Stimulated activated CD4-positive, alpha-beta T cell treated with anti-CD3 and anti-CD28 coated beads, Interleukin-2, amount 100 ng/mL, for 48 hours (primary cell): ENCODE results near the gene PALD1.

Experiments
- DNase-seq, 2 donors: peaks; one replicate each; pipeline ENCODE4 v3.0.0-alpha.2; 2020

PALD1 gene

DNA sequence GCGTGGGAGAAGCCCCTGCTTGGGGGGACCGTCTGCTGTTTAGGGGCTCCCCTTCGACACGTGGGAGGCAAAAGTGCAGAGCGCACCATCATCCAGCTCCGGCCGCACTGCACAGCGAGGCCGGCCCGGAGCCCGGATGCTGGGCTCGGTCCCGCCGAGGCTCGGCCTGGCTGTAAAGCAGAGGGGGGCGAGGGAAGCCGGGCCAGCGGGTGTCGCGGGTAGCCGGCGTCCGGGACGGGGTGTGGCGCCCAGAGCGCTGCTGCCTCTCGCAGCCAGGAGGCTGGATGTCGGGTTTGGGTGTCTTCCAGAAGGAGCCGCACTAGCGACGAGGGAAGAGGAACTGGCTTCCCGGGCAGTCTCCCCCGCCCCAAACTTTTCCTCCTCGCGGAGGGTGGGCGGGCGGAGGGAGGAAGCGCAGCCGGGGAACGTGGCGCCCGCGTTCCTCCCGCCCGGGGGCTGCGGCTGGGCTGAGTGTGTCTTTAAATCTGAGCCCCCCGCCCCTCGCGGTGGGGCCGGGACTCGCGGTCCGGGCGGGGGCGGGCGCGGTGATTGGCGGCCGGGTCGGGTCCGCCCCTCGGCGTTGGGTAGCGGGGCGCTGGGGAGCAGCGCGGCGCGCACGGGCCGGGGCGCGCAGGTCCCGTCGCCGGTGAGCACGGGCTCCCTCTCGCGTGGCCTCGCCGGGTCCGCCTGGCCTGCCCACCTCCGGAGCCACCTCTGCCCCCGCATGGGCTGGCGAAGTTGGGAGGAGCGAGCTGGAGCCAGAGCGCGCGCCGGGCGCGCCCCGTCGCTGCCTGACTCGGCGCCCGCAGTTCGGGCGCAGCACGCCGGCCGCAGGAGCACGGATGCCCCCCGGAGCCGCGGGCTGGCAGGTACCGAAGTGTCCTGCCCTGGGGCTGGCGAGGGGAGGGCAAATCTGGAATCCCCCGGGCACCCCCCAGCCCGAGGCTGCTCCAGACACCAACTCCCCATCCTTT lies at the start of gene PALD1:
Gene PALD1, plus strand, starts transcription at position 577 of the 974 bp plus-strand sequence. CDS start 47,185 bp downstream, outside the sequence.
- DNase-seq = peak in 1 of 2 donors; percentile 30

DNA sequence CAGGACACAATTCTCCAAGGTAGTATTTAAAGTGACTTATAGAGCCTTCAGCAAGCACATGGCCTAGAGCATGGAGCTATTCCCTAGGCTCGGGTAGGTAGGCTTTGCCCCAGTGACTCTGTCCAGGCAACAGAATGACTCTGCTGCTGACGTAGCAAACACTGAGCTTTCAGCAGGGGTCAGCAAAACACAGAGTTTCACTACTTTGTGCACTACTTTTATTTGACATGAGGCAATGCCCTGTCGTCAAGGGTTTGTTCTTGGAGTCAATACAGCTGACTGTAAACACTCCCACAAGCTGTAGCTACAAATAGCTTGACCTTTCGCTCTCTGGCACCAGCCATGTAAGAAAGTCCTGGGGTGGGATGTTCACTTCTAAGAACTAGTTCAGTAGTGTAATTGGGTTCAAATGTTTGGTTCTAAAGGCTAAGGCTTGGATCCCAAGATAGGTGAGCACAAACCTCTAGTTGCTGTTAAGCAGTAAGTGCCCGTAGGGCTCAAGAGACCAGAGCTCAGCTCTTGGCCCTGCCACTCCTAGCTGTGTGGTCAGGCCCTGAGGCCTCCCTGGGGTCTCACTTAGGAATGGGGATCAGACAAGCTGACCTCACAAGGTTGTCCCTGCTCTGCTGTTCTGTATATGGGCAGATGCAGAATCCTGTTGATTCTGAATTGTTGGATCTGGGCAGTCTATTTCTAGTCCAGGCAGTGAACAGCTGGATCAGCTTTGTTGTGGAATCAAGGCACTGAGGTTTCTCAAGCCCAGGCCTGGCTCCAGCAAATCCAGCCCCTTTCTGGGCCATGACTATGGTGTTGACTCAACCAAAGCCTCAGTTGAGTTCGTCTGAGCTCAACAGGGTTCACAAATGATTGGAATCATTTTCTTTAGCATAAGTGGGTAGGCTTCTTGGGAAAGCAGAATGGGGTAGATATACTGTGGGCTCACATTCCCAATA lies 47.8 kb upstream of the PALD1 start:
- DNase-seq = no peak

DNA sequence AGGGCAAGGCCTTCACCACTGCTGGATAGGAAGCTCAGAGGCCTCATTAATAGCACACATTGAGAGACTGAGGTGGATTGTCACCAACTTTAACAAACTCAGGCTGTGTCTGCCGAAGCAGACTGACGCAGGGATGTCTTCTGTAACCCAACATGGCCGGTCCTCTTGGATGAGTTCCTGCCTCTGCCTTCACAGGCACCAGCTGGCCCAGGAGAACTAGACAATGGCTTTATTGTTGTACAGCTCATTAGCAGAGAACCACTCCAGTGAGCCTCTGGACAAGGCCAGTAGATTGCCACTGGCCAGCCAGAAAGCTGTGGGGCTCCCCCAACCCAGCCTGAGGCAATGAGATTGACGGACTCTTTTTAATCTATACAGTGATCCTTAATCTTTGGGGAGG lies 46.5 kb upstream of the PALD1 start:
- no peak for DNase-seq

DNA sequence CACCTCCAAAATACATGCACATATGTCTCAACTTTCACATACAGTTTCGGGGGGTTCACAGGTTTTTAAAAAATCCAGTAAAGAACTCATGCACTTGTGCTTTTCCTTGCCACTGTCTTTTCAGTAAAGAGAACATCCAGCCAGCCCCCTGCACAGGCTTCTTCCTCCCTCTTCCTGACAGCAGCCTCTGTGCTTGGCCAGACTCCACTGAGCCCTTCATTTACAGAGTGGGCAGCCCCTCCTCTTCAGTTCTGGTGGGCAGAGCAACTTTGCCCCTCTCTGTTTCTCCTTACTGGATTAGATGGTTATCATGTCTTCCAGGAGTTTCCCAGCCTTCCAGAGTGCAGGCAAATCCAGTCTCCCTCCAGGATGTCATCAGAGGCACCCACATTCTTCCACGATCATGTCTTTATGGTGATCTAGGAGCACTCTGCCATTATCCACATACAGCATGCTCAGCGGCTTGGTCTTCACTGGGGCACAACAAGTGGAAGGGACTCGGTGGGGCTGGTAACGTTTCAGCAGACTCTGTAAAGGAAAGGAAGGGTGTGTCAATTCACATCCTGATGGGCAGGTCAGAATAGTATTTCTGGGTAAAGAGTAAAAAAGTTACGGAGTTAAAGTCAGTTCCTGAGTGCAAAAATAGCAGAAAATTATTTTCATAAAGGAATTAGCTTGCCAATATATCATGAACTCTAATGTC lies 45.9 kb upstream of the PALD1 start:
- DNase-seq = no peak

DNA sequence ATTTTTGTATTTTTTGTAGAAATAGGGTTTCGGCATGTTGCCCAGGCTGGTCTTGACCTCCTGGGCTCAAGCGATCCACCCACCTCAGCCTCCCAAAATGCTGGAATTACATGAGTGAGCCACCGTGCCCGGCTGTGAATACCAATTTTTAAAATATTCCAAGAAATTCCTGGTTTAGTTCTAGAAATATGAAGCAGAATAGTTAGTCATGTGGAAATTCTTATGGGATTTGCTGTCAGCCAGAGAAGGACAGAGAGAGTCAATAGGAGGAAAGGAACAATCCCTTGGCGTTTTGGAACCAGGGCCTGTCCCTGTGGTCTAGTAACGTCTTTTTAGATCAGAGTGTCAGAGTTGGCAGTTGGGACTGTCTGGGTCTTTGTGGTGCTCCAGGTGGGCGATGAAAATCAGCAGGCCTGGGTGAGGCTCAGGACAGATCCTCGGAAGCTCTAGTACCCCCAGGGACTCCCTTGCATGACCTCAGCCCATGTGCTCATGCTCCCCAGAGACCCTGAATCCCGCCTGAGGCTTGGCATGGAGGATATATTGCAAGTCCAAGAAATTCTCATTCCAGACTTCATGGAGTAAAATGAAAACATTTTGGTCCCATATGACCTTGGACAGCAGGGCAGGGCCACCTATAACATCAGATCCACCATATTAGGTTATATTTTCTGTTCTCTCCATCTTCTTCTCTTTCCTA lies 44.8 kb upstream of the PALD1 start:
- no peak for DNase-seq

DNA sequence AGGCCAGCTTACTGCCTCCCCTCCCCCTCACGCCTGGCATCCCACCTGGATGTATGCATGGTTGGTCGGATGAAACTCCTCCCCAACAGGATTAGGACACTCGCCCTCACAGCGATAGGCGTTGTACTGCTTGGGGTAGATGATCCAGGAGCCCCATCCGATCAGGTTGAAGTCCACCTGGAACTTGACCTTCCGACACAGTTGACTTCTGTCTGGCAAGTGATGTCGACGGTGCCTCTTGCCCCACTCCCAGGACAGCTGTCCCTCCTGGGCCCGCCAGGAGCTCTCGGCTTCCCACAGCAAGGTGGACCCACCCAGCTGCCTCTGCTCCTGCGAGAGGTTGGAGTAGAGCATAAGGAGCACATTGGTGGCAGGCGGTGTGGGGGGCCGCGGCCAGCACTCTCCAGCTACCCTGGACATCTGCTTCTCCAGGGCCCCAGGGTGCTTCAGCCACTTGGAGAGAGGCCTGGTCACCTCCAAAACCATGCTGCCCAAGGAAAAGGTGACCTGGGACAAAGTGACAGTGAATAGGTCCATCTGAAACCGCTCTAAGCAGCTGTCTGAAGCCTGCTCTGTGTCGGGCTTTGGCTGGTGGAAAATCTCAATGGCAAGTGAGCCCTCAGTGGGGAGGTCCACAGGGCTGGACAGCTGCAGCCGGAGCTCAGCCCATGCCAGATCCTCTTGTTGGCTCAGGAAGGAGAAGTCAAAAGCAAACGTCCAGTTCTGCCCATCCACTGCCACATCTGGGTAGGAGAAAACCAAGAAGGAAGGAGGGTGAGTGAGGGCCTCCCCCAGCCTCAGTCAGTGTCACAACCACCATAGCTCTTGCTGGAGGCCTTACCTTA lies 43.1 kb upstream of the PALD1 start:
- DNase-seq = no peak

DNA sequence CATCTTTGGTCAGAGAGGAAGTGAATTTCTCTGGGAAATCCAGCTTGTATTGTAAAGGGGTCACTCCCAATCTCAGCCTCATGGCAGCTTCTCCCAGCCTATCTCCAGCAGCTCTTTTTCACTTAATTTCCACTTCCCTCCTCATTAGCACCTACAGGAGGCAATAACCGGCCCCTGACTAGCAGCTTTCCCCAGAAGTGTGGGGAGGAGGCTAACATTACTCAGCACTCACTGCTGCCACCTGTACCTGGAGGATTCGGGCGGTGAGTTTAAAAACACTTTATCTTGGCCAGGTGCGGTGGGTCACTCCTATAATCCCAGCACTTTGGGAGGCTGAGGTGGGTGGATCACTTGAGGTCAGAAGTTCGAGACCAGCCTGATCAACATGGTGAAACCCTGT lies 40.8 kb upstream of the PALD1 start:
- DNase-seq = no peak

DNA sequence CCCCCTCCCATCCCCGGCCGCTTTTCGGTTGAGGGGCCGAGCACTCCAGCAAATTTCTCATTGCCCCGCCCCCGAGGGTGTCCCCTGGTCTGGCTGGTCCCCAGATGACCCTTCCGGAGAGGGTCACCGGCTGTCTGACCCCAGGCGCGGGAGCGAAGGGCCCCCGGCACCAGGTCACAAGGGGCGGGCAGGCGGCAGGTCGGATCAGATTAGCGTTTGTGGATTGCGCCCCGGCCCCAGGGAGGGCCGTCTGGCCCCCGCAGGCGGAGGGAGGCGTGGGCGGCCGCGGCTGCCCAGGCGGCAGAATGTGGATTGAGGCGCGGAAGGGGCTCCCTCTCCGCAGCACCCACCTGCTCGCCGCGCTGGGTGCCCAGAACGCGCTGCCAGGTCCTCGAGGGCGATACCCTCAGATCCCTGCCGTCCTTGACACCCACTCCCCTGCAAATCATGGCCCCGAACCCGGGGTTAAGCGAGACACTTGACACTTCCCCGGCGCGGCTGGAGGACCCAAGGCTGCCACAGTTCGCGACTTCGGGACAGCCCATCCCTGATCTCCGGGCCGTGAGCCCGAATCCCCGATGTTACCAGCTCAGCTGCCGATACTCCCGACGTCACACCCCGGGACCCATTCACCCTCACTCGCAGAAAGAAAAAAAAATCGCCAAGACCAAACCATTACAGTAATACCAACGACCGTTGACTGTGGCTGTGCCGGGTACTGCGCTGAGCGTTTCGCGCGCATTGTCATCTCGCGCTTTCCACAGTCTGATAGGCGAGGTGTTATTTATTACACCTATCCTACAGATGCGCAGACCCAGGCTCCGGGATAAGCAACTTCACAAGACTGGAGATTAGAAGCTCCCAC lies 38.0 kb upstream of the PALD1 start:
- DNase-seq = no peak

DNA sequence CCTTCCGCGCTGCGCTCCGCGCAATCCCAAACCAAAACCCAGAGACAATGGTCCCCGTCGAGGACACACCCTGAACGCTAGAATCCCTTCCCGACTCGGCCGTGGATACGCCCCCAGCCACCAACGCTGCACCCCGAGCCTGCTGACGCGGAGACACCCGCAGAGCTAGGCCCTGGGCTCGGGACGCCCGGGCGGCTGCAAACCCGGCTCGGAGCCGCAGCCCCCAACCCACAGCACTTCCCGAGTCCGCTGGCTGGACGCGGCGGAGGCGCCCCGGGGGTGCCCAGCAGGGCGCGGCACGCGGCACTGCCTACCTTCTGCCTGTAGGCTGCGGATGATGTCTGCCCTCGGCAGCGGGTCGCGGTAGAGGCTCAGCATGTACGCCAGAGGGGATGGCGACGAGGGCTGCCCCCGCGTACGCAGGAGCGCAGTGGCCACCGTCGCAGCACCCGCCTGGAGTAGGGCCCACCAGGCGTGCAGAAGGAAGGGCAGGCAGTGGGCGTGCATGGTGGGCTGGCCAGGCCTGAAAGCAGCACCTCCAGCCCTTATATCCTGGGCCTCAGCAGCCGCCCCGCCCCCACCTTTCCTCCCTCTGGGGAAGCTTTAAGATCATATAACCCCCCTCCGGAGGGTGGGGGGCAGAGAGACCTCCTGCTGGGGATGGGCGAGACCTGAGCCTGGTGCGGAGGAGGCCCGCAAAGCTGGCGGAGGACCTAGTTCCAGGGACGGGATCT lies 37.2 kb upstream of the PALD1 start, which contains the start of gene NODAL:
Gene NODAL, minus strand, starts transcription at position 521 of the 734 bp plus-strand sequence. Its CDS starts 14 bp downstream, at position 507.
- no peak for DNase-seq

DNA sequence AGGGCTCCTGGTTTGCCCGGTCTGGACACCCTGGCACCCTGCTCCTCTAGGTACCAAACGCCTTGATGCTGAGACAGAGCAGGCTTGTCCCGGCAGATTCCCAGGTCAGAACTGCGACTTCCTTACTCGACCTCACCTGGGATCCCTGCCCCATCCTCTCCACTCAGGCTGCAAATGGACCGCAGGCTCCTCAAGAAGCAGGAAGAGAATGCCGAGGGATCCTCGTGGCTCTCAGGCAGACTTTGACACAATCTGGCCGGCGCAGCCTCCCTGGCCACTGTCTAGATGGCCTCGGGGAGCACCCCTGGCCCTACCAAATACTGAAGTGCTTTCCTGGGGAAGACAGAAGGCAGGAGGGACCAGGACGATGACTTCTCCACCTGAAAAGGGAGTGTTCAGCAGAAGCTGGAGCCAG lies 36.7 kb upstream of the PALD1 start:
- no peak for DNase-seq

DNA sequence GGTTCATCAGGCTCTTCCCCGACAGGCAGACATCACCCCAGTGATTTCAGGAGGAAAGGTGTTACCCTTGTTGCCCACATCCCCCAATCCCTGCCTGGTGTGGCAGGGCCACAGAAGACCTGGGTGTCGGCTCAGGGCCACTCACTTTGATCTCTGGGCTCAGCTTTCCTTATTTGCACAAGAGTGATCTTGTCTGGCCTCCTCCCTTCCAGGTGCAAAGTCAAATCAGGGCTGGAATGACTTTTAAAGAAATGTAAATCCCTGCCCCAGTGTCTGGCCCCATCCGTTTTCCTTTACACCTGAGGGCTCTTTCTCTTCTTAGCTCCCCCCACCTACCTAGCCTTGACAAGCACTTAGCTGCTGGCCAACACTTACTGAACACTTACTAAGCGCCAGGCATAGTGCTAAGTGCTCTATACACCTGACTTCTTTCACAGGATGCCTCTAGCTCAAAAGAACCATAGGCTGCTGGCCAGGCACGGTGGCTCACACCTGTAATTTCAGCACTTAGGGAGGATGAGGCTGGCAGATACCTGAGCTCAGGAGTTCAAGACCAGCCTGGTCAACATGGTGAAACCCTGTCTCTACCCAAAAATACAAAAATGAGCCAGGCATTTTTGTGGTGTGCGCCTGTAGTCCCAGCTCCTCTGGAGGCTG lies 36.1 kb upstream of the PALD1 start:
- DNase-seq = no peak

DNA sequence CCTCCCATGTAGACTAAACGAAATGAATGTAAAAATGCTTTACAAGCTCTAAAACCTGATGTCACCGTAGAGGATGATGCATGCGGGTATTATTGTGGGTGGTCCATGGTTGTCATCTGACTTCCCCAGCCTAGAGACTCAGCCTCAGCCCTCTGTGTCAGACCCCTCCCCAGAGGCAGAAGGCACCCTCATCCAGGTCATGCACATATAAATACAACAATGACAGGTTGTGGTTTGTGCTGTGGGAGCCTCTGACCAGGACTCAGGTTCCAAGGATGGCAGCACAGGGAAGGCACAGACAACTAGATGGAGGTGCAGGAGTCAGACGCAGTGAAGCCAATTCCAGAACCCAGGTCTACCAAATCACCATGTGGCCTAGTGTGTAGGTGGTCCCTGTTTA lies 33.8 kb upstream of the PALD1 start:
- DNase-seq = no peak

DNA sequence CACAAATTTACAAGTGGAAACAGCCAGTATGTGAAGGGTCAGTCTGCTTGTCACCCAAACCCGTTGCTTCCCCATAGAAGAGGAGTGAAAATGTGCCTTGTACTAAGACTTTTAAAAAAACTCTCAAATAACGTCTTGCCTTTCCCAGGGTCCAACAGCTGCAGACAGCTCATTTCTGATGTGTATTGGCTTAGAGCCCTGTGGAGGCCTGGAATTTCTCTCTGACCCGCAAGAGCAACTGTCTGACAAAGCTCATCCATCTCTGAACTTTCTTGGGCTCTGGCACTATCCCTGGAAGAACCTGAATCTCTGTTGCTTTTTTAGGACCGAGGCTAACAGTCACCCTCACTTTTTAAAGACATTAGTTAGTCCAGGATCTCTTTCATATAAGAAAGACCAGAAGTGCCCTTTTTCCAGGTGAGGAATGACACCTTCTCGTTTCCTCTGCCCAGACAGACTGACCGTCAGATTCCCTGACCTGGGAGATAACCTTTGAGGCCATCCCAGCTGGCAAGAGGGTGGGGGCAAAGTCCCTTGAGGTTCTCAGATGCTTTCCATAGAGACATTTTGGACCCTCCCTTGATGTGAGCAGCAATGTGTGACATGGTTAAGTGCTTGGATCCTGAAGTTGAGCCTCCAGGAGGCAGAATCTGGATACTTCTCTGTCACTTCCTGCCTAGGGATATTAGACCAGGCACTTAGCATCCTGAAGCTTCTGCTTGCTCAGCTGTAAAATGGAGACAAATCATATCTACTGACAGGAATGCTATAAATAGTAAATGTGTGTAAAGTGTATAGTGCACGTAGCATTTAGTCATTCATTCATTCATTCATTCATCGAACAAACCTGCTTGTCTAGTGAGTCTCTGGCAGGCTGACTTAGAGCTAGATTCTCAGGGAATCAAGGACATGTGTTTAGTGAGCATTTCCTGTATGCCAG lies 32.6 kb upstream of the PALD1 start:
- DNase-seq = no peak

DNA sequence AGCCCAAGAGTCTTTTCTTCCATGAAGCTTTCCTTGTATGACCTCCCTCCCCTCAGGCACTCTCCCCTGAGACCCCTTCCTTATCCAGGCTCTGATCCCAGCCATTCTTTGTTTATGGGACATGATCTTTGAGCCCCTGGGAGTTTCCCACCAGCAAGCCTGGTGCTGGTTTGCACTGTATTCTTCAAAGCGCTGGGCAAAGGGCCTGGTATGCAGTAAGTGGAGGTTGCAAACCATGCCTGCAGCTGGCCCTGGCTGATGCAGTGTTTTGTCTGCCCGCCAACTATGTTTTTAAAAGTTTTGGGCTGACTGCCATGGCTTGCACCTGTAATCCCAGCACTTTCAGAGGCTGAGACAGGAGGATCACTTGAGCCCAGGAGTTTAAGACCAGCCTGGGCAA lies 30.3 kb upstream of the PALD1 start:
- no peak for DNase-seq

DNA sequence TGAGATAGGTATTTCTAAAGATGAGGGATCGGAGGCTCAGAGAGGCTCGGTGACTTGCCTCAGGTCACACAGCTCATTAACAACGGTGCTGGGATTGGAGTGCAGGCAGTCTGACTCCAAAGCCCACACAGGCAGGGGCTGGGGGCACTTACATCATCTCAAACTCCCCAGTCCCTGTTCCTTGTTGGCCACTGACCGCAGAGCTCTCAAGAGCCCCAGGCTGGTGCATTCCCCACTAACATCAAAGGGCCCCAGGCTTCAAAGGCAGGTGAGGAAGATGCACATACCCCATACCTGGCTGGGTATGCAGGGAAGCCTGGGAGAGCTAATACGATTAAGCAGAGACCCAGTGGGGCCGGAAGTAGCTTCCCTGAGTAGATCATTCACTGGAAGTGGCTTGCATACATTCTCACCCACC lies 23.3 kb upstream of the PALD1 start:
- DNase-seq = no peak

DNA sequence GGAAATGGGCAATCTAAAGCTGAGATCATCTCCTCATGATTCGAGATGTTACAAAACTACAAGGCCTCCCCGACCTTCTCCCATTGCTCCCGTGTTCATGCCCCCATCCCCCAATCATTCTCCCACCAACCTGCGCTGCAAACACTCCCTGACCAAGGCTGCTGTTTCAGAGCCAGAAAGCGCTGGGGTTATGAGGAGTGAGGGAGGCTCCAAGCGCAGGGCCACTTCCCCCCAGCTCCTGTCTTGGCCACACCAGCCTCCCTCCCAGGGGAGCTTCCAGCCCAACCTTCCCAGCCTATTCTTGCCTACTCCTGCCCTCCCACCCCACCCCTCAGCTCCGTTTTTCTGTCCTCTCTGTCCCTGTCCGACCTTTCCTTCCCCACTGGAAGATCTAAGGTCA lies 22.4 kb upstream of the PALD1 start:
- no peak for DNase-seq

DNA sequence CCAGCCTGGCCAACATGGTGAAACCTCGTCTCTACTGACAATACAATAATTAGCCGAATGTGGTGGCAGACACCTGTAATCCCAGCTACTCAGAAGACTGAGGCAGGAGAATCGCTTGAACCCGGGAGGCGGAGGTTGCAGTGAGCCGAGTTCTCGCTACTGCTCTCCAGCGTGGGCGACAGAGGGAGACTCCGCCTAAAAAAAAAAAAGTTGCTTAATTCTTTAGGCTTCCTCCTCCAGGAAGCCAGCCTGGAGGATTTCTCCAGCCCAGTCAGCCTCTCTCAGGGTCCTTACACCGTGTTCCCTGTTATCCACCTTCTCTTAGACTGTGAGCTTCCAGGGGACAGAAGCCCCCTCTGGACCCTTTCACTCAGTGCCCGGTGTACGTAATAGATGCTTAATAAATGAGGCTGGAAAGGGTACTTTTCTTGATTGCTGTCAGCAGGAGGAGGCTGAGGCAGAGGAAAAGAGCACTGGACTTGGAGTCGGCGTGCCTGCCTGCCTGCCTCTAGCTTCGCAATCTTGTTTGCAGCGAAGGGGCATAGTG lies 20.7 kb upstream of the PALD1 start:
- DNase-seq = no peak
